Suprapubic skin (tissue), 4 donors: ENCODE results near the gene NR6A1.

Experiments
- CTCF ChIP-seq, 2 donors: fragments of 200-600 bp in 1 of 2; fragments of 450-650 bp in 1 of 2; sonication (generic) in 1 of 2; IDR thresholded peaks; one replicate each; pipeline ENCODE4 v1.5.1; 2016 to 2019; ENCODE audit warnings: antibody characterized with exemption in 2 of 2, mild to moderate bottlenecking in 1 of 2, moderate library complexity in 1 of 2
- POLR2A ChIP-seq, 2 donors: fragments of 450-650 bp; IDR thresholded peaks; one replicate each; pipeline ENCODE4 v1.6.1; 2017; ENCODE audit warnings: antibody characterized with exemption in 2 of 2, mild to moderate bottlenecking in 2 of 2, moderate library complexity in 2 of 2
- POLR2AphosphoS5 ChIP-seq, 3 donors: sonication (generic); formaldehyde crosslinking; IDR thresholded peaks; one replicate each; pipeline ENCODE4 v1.6.1; 2017; ENCODE audit warnings: antibody characterized with exemption in 3 of 3

- TF ChIP-seq CTCF (IDR thresholded peaks at IDR 0.05) = no peak
- no peak for TF ChIP-seq POLR2AphosphoS5 (IDR thresholded peaks at IDR 0.05)
- TF ChIP-seq POLR2A (IDR thresholded peaks at IDR 0.05) = no peak
Observed at GRCh38 chr9:124624735-124624992, 146.4 kb downstream of the NR6A1 start.
